Measurements from ENCODE around the gene MOV10L1.

The MOV10L1 gene

DNA sequence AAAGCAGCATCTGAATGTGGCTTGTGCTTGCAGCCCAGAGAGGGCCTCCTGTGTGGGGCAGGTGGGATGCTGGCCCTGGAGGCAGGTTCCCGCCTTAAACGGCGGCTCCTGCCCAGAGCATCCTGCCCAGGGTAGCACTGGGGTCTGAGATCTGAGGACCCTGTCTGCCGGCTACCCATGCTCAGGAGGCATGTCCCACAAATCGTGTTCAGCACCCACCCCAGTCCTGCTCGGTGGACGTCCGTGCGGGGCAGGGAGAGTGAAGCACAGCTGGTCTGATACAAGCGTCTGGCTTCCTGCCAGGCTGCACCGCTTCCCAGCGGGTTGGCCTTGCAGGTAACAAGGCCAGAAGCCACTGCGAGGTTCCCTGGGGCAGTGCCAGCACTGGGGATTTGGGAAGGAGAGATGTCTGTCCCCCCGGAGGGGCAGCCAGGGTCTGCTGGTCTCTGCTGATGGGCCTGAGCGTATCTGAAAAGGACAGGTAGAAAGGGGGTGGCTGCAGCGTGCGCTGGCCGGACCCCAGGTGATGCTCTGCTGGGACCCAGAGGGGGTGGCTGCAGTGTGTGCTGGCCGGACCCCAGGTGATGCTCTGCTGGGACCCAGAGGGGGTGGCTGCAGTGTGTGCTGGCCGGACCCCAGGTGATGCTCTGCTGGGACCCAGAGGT lies 99.5 kb downstream of the MOV10L1 start:
- intact Hi-C loops (cut with DNase I; ENCODE audit: low total_unique reads), result no loop called here
- TF ChIP-seq, protein P1, sequence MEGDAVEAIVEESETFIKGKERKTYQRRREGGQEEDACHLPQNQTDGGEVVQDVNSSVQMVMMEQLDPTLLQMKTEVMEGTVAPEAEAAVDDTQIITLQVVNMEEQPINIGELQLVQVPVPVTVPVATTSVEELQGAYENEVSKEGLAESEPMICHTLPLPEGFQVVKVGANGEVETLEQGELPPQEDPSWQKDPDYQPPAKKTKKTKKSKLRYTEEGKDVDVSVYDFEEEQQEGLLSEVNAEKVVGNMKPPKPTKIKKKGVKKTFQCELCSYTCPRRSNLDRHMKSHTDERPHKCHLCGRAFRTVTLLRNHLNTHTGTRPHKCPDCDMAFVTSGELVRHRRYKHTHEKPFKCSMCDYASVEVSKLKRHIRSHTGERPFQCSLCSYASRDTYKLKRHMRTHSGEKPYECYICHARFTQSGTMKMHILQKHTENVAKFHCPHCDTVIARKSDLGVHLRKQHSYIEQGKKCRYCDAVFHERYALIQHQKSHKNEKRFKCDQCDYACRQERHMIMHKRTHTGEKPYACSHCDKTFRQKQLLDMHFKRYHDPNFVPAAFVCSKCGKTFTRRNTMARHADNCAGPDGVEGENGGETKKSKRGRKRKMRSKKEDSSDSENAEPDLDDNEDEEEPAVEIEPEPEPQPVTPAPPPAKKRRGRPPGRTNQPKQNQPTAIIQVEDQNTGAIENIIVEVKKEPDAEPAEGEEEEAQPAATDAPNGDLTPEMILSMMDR (IDR thresholded peaks at IDR 0.05), result no peak
- no peak for DNase-seq
- peak overlapping the region in 1 of 2 donors; percentile 51 for H3K4me3 ChIP-seq
- no peaks in the 10 kb centered on the region for H3K27me3 ChIP-seq
- peaks cover 7 to 16% (median 10%) of the 10 kb centered on the region in 3 donors for H3K36me3 ChIP-seq
- no peaks in the 10 kb centered on the region for H3K9me3 ChIP-seq
- peak overlapping the region; percentile 62 to 68 for H3K27ac ChIP-seq
- H3K4me1 ChIP-seq, result peaks cover 0 to 58% (median 42%) of the 10 kb centered on the region in 4 donors

DNA sequence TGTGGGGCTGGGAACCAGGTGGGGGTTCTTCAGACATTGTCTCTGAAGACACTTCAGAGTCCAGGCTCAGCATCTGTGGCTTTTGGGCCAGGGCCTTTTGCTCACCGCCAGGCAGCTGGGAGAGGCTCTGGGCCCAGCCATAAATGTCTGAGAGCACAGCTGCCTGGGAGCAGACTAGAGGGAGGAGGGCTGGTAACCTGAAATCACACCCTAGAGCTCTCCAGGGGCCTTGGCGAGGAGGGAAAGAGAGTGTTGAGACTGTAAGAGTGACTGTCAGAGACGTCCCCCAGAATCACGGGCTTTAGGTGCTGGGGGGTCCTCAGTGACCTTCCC lies 100.0 kb downstream of the MOV10L1 start:
- intact Hi-C loops (cut with DNase I; ENCODE audit: low total_unique reads), result no loop called here
- Histone ChIP-seq H3K27me3 (no peaks in the 10 kb centered on the region), H3K4me1 (peaks cover 0 to 53% (median 40%) of the 10 kb centered on the region in 4 donors), H3K36me3 (peaks cover 7 to 21% (median 15%) of the 10 kb centered on the region in 3 donors), H3K4me3 (peak overlapping the region; percentile 39 to 51), H3K9me3 (no peaks in the 10 kb centered on the region), H3K27ac (peak overlapping the region; percentile 62 to 68)
- DNase-seq, result no peak
- TF ChIP-seq, protein P1 (IDR thresholded peaks at IDR 0.05), result no peak

DNA sequence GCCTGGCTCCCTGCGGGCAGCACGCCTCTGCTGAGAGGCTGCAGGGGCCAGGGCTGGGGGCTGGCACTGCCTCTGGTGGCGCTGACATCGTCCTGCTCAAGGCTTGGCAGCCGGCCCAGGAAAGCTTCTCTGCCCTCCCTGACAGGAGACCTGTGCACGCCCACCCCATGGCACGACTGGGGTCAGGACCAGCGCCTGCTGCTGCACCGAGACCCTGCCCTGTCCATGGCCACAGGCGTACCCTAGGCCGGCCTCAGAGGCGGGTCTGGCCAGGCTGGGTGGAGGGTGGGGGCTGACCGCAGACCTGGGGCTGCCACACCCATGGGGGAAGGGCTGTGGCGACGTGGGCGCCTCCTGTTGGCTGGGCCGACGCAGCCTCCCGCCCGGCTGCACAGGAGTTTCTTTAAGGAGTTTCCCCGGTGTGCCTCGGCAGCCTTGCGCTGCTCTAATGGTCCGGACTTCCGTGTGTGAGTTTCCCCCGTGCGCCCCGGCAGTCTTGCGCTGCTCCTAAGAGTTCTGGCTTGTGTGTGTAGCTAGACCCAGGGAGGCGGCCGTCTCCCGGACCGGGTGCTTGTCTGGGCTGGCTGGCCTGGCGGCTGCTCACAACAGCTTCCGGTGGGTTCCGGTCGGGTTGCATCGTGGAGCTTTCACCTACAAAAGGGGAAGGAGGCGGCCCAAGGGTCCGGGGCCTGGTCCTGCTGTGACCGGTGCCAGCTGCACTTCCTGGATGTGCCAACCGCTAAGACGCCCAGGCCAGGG lies 100.6 kb downstream of the MOV10L1 start:
- intact Hi-C loops (cut with DNase I; ENCODE audit: low total_unique reads), result no loop called here
- peak overlapping the region; percentile 62 to 68 for H3K27ac ChIP-seq
- peak overlapping the region; percentile 39 to 51 for H3K4me3 ChIP-seq
- no peaks in the 10 kb centered on the region for H3K27me3 ChIP-seq
- H3K9me3 ChIP-seq, result no peaks in the 10 kb centered on the region
- peaks cover 0 to 47% (median 34%) of the 10 kb centered on the region in 4 donors for H3K4me1 ChIP-seq
- DNase-seq, result peak; percentile 56 to 83
- H3K36me3 ChIP-seq, result peaks cover 7 to 26% (median 18%) of the 10 kb centered on the region in 3 donors
- TF ChIP-seq, protein P1 (IDR thresholded peaks at IDR 0.05), result peak in 1 of 2 experiments; percentile 9

DNA sequence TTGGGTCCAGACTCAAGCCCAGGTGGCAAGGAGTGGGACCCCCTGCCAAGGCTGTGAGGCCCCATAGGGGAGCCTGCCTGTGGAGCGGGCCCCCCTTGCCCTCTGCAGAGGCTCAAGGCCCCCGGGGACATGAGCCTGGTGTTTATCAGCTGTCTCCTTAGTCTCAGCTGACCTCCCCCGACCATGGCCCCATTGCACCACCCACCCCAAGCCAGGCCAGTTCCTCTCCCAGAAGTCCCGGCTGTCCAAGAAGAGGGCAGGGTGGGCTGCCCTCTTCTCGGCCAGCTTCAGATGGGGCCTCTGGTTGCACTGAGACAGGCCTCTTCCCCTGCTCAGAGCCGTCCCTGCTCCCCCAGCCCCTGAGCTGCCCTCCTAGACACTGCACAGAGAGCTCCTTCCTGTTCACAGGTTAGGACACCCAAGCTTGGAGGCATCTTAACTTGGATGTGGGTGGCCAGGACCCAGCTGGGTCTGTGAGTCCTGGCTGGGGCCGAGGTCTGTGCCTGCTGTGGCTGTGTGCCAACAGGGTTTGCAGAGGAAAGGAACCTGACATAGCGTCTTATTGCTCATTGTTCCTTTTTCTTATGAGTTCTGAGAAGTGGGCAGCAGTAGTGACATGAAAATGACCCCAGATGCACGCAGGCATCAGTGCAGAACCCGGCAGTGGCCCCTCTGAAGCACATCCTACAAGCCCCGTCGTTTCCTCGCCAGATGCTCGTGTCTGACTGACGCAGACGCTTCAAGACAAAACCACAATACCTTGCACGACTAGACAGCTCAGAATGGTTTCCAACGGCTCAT lies 101.3 kb downstream of the MOV10L1 start:
- Histone ChIP-seq H3K4me1 (peaks cover 0 to 46% (median 33%) of the 10 kb centered on the region in 4 donors), H3K27me3 (no peaks in the 10 kb centered on the region), H3K27ac (peak overlapping the region; percentile 62 to 68), H3K9me3 (no peaks in the 10 kb centered on the region), H3K36me3 (peaks cover 7 to 33% (median 18%) of the 10 kb centered on the region in 3 donors), H3K4me3 (peak overlapping the region; percentile 39 to 51)
- intact Hi-C loops (cut with DNase I; ENCODE audit: low total_unique reads), result no loop called here
- TF ChIP-seq, protein P1 (IDR thresholded peaks at IDR 0.05), result no peak
- DNase-seq, result no peak

DNA sequence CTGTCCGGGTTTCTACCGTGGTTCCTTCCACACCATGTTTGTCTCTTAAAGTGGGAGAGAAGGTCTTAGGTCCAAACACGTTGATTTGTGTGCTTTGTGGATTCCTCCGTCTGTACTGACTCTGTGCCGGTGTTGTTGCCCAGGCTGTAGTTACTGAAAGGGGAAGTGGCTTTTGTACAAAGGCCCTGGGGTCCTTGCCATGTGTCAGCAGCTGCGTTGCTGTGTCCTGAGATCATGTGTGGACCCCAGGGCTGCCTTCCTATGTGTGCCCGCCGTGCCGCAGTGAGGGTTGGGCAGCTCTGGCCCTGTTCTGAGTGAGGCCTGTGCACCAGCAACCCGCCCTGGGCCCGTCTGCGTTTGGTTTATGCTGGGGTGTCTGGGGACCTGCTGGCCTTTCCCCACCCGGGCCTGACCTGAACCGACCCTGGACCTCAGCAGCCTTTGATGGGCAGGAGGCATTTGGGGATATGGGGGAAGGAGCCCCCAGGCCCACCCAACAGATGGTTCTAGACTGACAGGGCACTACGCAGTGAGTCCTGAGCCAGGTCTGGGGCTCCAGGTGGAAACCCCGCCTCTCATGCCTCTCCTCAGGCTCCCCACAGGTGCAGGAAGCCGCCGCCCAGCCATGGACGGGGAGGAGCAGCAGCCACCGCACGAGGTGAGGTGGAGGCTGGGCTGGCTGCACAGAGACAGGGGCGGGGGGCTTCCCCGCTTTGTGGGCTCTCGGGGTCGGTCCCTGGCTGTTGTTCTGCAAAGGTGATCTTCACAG lies 102.8 kb downstream of the MOV10L1 start:
- H3K27ac ChIP-seq, result no peak overlapping the region
- H3K4me1 ChIP-seq, result peaks cover 0 to 34% (median 23%) of the 10 kb centered on the region in 4 donors
- no peaks in the 10 kb centered on the region for H3K27me3 ChIP-seq
- DNase-seq, result no peak
- H3K4me3 ChIP-seq, result no peak overlapping the region
- TF ChIP-seq, protein P1 (IDR thresholded peaks at IDR 0.05), result no peak
- intact Hi-C loops (cut with DNase I; ENCODE audit: low total_unique reads), result no loop called here
- H3K9me3 ChIP-seq, result no peaks in the 10 kb centered on the region
- H3K36me3 ChIP-seq, result peaks cover 7 to 48% (median 24%) of the 10 kb centered on the region in 3 donors

Data from tibial artery (tissue), 4 donors.